Brain microvascular endothelial cell (primary cell): ENCODE data around the gene CASKIN2.

Experiments used
- DNase-seq: peaks from one replicate; pipeline ENCODE4 v3.0.0-alpha.2; 2020
- H3K27ac ChIP-seq: fragments of 250-450 bp; sonication (Bioruptor Pico); 2 replicates; pipeline ENCODE4 v1.5.1; 2020; ENCODE audit warnings: mild to moderate bottlenecking, moderate library complexity
- H3K27me3 ChIP-seq: fragments of 250-450 bp; sonication (Bioruptor Pico); replicated peaks from 2 replicates; pipeline ENCODE4 v1.5.1; 2020; ENCODE audit warnings: mild to moderate bottlenecking
- H3K36me3 ChIP-seq: fragments of 250-450 bp; sonication (Bioruptor Pico); replicated peaks from 2 replicates; pipeline ENCODE4 v1.5.1; 2020; ENCODE audit warnings: mild to moderate bottlenecking
- H3K4me3 ChIP-seq: 2 replicates; pipeline ENCODE4 v1.5.1; 2011; ENCODE audit warnings: low read depth, mild to moderate bottlenecking, control low read depth, low read length, moderate library complexity
- CTCF ChIP-seq: IDR thresholded peaks from 2 replicates; pipeline ENCODE4 v1.5.1; 2011; ENCODE audit warnings: low read depth, mild to moderate bottlenecking, moderate library complexity, low read length, control low read depth, inconsistent platforms; ENCODE audit errors: missing control alignments
- in situ Hi-C: cut with HindIII; loops from 2 replicates; pipeline ENCODE4 v1.10.0; 2017; ENCODE audit warnings: low sequenced_read_pairs, low pct_ligation_motif_present

Gene CASKIN2

GRCh38 chr17:75499313-75500022 is 15.9 kb downstream of the CASKIN2 start:
- TF ChIP-seq CTCF = no peak
- in situ Hi-C loops = no loop called here
- Histone ChIP-seq H3K4me3 (no peak overlapping the region), H3K36me3 (peaks cover 24% of the 10 kb centered on the region), H3K27me3 (no peaks in the 10 kb centered on the region), H3K27ac (no peak overlapping the region)
- DNase-seq = no peak

GRCh38 chr17:75498726-75499213 is 16.6 kb downstream of the CASKIN2 start:
- DNase-seq = no peak

GRCh38 chr17:75498039-75498725 is 17.2 kb downstream of the CASKIN2 start:
- no peak overlapping the region for H3K27ac ChIP-seq
- peaks cover 29% of the 10 kb centered on the region for H3K36me3 ChIP-seq

More at GRCh38 chr17:75498726-75499213, 16.6 kb downstream of the CASKIN2 start:
- in situ Hi-C loops = no loop called here
- TF ChIP-seq CTCF = no peak
- H3K27ac ChIP-seq = no peak overlapping the region
- H3K4me3 ChIP-seq = no peak overlapping the region
- H3K36me3 ChIP-seq = peaks cover 25% of the 10 kb centered on the region
- H3K27me3 ChIP-seq = no peaks in the 10 kb centered on the region

GRCh38 chr17:75496005-75496404 is 19.3 kb downstream of the CASKIN2 start:
- Histone ChIP-seq H3K27me3 (no peaks in the 10 kb centered on the region), H3K27ac (no peak overlapping the region), H3K4me3 (no peak overlapping the region), H3K36me3 (peaks cover 29% of the 10 kb centered on the region)
- TF ChIP-seq CTCF = no peak
- DNase-seq = no peak
- in situ Hi-C loops = no loop called here

More at GRCh38 chr17:75498039-75498725, 17.2 kb downstream of the CASKIN2 start:
- no peak overlapping the region for H3K4me3 ChIP-seq
- no peak for DNase-seq
- TF ChIP-seq CTCF = no peak
- H3K27me3 ChIP-seq = no peaks in the 10 kb centered on the region
- in situ Hi-C loops = no loop called here

GRCh38 chr17:75494326-75494877 is 20.9 kb downstream of the CASKIN2 start:
- no peak overlapping the region for H3K27ac ChIP-seq
- no peak for TF ChIP-seq CTCF
- in situ Hi-C loops = no loop called here
- no peak overlapping the region for H3K4me3 ChIP-seq
- no peak for DNase-seq
- peaks cover 29% of the 10 kb centered on the region for H3K36me3 ChIP-seq
- no peaks in the 10 kb centered on the region for H3K27me3 ChIP-seq
